H1 (cell line): Measurements from ENCODE around the gene RBP5. TPM values are rescaled to one million over a fixed set of nuclear protein-coding genes. Genes with fewer than 3 reads are reported as not detected.

ENCODE experiments used
- CTCF ChIA-PET: fragments of 300-600 bp; sonication (Branson Sonifier 250); formaldehyde crosslinking; loops from one replicate; lab custom pipeline; 2021; ENCODE audit not compliant: partially characterized antibody; lab: Charles Lee
- POLR2A ChIA-PET: fragments of 300-600 bp; sonication (Branson Sonifier 250); formaldehyde crosslinking; loops from one replicate; lab custom pipeline; 2021; ENCODE audit warnings: inconsistent platforms; ENCODE audit not compliant: partially characterized antibody; lab: Charles Lee
- DNase-seq, 2 experiments: peaks; one replicate each; pipeline versions ENCODE4 v3.0.0 to v3.0.0-alpha.2; 2010 to 2022; ENCODE audit warnings: low spot score in 2 of 2, low read depth in 1 of 2, mixed read lengths in 1 of 2
- FAIRE-seq: peaks from 2 replicates; lab custom pipeline; 2011; peaks lifted over from hg19 to GRCh38; lab: Jason Lieb, UNC
- H2AFZ ChIP-seq: 2 replicates; pipeline ENCODE4 v1.8.1; 2012; ENCODE audit warnings: low read length, inconsistent platforms
- H2AK5ac ChIP-seq: 2 replicates; pipeline ENCODE4 v1.6.1; 2013; ENCODE audit warnings: low read depth, low read length
- H2BK120ac ChIP-seq: replicated peaks from 2 replicates; pipeline ENCODE3; 2013; ENCODE audit warnings: low read depth, low read length, inconsistent platforms
- H2BK12ac ChIP-seq: 2 replicates; pipeline ENCODE4 v1.6.1; 2013; ENCODE audit warnings: low read depth, low read length
- H2BK15ac ChIP-seq: 2 replicates; pipeline ENCODE4 v1.6.1; 2013; ENCODE audit warnings: low read length
- H2BK20ac ChIP-seq: 2 replicates; pipeline ENCODE4 v1.6.1; 2013; ENCODE audit warnings: low read length
- H2BK5ac ChIP-seq: 2 replicates; pipeline ENCODE4 v1.6.1; 2013; ENCODE audit warnings: low read depth, low read length
- H3K14ac ChIP-seq: 2 replicates; pipeline ENCODE4 v1.6.1; 2013; ENCODE audit warnings: inconsistent platforms; ENCODE audit not compliant: insufficient read length
- H3K18ac ChIP-seq: 2 replicates; pipeline ENCODE4 v1.6.1; 2013; ENCODE audit warnings: low read length; ENCODE audit errors: extremely low read depth
- H3K23ac ChIP-seq: 2 replicates; pipeline ENCODE4 v1.6.1; 2013; ENCODE audit warnings: inconsistent platforms; ENCODE audit not compliant: insufficient read length
- H3K23me2 ChIP-seq: 2 replicates; pipeline ENCODE4 v1.6.1; 2013; ENCODE audit warnings: low read depth, low read length
- H3K27ac ChIP-seq: 2 replicates; pipeline ENCODE4 v1.6.1; 2011; ENCODE audit warnings: low read depth, low read length, inconsistent platforms
- H3K27me3 ChIP-seq, 4 experiments: replicated peaks in 1 of 4; 1 replicate in 1 of 4; 2 replicates in 3 of 4; pipeline versions ENCODE4 v1.6.1 to v1.8.1; 2011 to 2013; ENCODE audit warnings: low read length in 3 of 4, mild to moderate bottlenecking in 3 of 4, inconsistent platforms in 2 of 4, mixed read lengths in 2 of 4, moderate library complexity in 1 of 4; ENCODE audit not compliant: control insufficient read depth in 3 of 4, insufficient read depth in 3 of 4; ENCODE audit errors: extremely low read depth in 1 of 4
- H3K36me3 ChIP-seq, 4 experiments: 2 replicates each; pipeline versions ENCODE4 v1.6.1 to v1.8.1; 2011 to 2013; ENCODE audit warnings: mild to moderate bottlenecking in 4 of 4, low read length in 3 of 4, moderate library complexity in 2 of 4, control low read depth in 1 of 4, inconsistent platforms in 1 of 4; ENCODE audit not compliant: insufficient read depth in 4 of 4, control insufficient read depth in 2 of 4
- H3K4ac ChIP-seq: replicated peaks from 2 replicates; pipeline ENCODE3; 2013; ENCODE audit warnings: low read length, low read depth, mixed read lengths, inconsistent platforms; ENCODE audit not compliant: insufficient read length
- H3K4me1 ChIP-seq, 4 experiments: replicated peaks in 1 of 4; 1 replicate in 1 of 4; 2 replicates in 3 of 4; pipeline versions ENCODE4 v1.6.1 to v1.8.1; 2011 to 2013; ENCODE audit warnings: low read length in 3 of 4, inconsistent platforms in 2 of 4, mixed read lengths in 1 of 4; ENCODE audit not compliant: insufficient read depth in 4 of 4, control insufficient read depth in 3 of 4
- H3K4me2 ChIP-seq, 2 experiments: 2 replicates each; pipeline versions ENCODE4 v1.6.1 to v1.8.1; 2011 to 2013; ENCODE audit warnings: low read depth in 2 of 2, low read length in 2 of 2, control low read depth in 1 of 2, inconsistent platforms in 1 of 2, mild to moderate bottlenecking in 1 of 2; ENCODE audit not compliant: insufficient read depth in 1 of 2
- H3K4me3 ChIP-seq, 4 experiments: fragments of 200-600, 300-600 bp in 1 of 4; sonication (generic), shearing (Covaris generic), sonication (Bioruptor Twin) in 1 of 4; 2 replicates each; pipeline versions ENCODE4 v1.5.1 to v1.8.1; 2011 to 2016; ENCODE audit warnings: low read length in 4 of 4, low read depth in 3 of 4, control low read depth in 2 of 4, inconsistent platforms in 2 of 4, mild to moderate bottlenecking in 2 of 4, mixed read lengths in 1 of 4, moderate library complexity in 1 of 4; ENCODE audit not compliant: insufficient read depth in 2 of 4; ENCODE audit errors: extremely low read depth in 1 of 4
- H3K56ac ChIP-seq: replicated peaks from 2 replicates; pipeline ENCODE3; 2013; ENCODE audit warnings: low read depth, mild to moderate bottlenecking, mixed read lengths, low read length, inconsistent platforms; ENCODE audit not compliant: insufficient read length
- H3K79me1 ChIP-seq: 2 replicates; pipeline ENCODE4 v1.6.1; 2013; ENCODE audit warnings: low read depth, low read length, control low read depth
- H3K79me2 ChIP-seq, 2 experiments: 2 replicates each; pipeline versions ENCODE4 v1.6.1 to v1.8.1; 2012 to 2013; ENCODE audit warnings: low read length in 2 of 2, mild to moderate bottlenecking in 2 of 2, inconsistent platforms in 1 of 2; ENCODE audit not compliant: insufficient read depth in 2 of 2, control insufficient read depth in 1 of 2
- H3K9ac ChIP-seq, 4 experiments: replicated peaks in 1 of 4; 1 replicate in 1 of 4; 2 replicates in 3 of 4; pipeline versions ENCODE4 v1.6.1 to v1.8.1; 2011 to 2013; ENCODE audit warnings: low read depth in 3 of 4, low read length in 3 of 4, control low read depth in 2 of 4, mild to moderate bottlenecking in 2 of 4, moderate library complexity in 2 of 4, inconsistent platforms in 1 of 4; ENCODE audit errors: extremely low read depth in 1 of 4
- H3K9me3 ChIP-seq, 2 experiments: 2 replicates each; pipeline versions ENCODE4 v1.6.1 to v1.8.1; 2012 to 2013; ENCODE audit warnings: mild to moderate bottlenecking in 2 of 2, moderate library complexity in 2 of 2, control low read depth in 1 of 2, inconsistent platforms in 1 of 2, low read depth in 1 of 2, low read length in 1 of 2, mixed read lengths in 1 of 2; ENCODE audit not compliant: insufficient read depth in 2 of 2
- H4K20me1 ChIP-seq, 2 experiments: replicated peaks in 1 of 2; 2 replicates each; pipeline versions ENCODE3 to v1.8.1; 2011 to 2013; ENCODE audit warnings: inconsistent platforms in 2 of 2, low read length in 2 of 2, mild to moderate bottlenecking in 1 of 2; ENCODE audit not compliant: insufficient read depth in 2 of 2, control insufficient read depth in 1 of 2
- H4K5ac ChIP-seq: 2 replicates; pipeline ENCODE4 v1.6.1; 2013; ENCODE audit warnings: low read length, low read depth, mixed read lengths, inconsistent platforms; ENCODE audit not compliant: insufficient read length
- H4K8ac ChIP-seq: 2 replicates; pipeline ENCODE4 v1.8.0; 2013; ENCODE audit warnings: mild to moderate bottlenecking, moderate library complexity, low read length, inconsistent platforms; ENCODE audit not compliant: insufficient read depth; ENCODE audit errors: extremely low read depth
- H4K91ac ChIP-seq: replicated peaks from 2 replicates; pipeline ENCODE3; 2013; ENCODE audit warnings: low read length, mixed read lengths, inconsistent platforms; ENCODE audit not compliant: insufficient read length
- RBBP5 ChIP-seq: IDR thresholded peaks from 2 replicates; pipeline ENCODE4 v1.7.1; 2012; ENCODE audit warnings: low read depth, mild to moderate bottlenecking, inconsistent platforms, low read length, moderate library complexity, borderline replicate concordance
- WGBS, 2 experiments: shearing (Covaris generic) in 1 of 2; methylation state at CpG; one replicate each; pipeline versions ENCODE4 v1.1.6 to v1.1.7; 2013 to 2015; ENCODE audit warnings: low lambda C conversion rate in 2 of 2, mixed read lengths in 2 of 2, inconsistent platforms in 1 of 2, low coverage in 1 of 2, missing lambda C conversion rate in 1 of 2; ENCODE audit not compliant: insufficient replicate concordance in 2 of 2, insufficient coverage in 1 of 2, insufficient read length in 1 of 2; ENCODE audit errors: extremely low coverage in 1 of 2, missing lambda C conversion rate in 1 of 2; 5-methylcytosine and 5-hydroxymethylcytosine counted together
- polyA plus RNA-seq, 7 experiments: library from polyadenylated mRNA; depleted of rRNA in 3 of 7; stranded (reverse) in 5 of 7; unstranded in 2 of 7; fragments of >200 nt in 5 of 7; fragments of 200-250 nt in 2 of 7; gene quantifications; 1 replicate in 5 of 7; 2 replicates in 1 of 7; 4 replicates in 1 of 7; pipeline versions ENCODE4 v1.2.1 to v1.2.3, GENCODE V29; 2011 to 2013; ENCODE audit warnings: missing spikeins in 2 of 7, mixed read lengths in 2 of 7
- total RNA-seq: library from RNA; stranded (reverse); fragmentation: NEBNext Ultra II Directional; extraction: Animal tissue kit (Norgen Biotek cat#: 25700); gene quantifications from 2 replicates; pipeline ENCODE4 v1.2.1, GENCODE V29; 2021

The RBP5 gene
- total and polyA plus RNA-seq, 2 of the 8 experiments (the other 6 are each of a cell fraction or from before 2014, with no cell fraction given), result 1.2 to 1.9 TPM

DNA sequence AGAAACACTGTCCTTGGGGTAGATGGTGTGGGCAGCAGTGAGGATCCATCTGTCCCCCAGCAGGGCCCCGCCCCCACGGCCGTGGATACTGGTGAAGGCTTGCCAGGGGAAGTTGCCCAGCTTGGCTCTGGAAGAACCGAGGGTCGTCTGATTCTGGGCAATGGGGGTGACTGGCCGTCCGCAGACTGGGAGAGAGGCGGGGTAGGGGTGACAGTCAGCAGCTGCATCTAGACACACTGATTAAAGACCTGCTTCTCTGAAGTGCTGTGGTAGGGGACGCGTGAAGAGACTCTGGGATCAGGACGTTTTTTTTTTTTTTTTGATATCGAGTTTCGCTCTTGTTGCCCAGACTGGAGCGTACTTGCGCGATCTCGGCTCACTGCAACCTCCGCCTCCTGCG lies 31.7 kb downstream of the RBP5 start:
- no peaks in the 10 kb centered on the region; the same call in 1 of the 2 replicates for H3K79me1 ChIP-seq
- no peak overlapping the region for H4K8ac ChIP-seq
- no peak overlapping the region for H3K23ac ChIP-seq
- 90% methylated on average over 18 of the region's 19 CpGs; no CpG with 5 or more reads in 1 of the 2 experiments for WGBS, 2 experiments
- no peak overlapping the region for H2AFZ ChIP-seq
- H3K4me2 ChIP-seq, result no peak overlapping the region
- ChIA-PET CTCF (interaction anchor here (0.8 to 2.2 kb wide), 6 partner anchors 11 to 128 kb away, joined by 3 to 17 read pairs (median 5); partner anchors contain the start of gene C1RL), POLR2A (interaction anchor here (0.7 to 5.6 kb wide), 9 partner anchors 8 to 1815 kb away, joined by 3 to 42 read pairs (median 3); partner anchors contain the start of genes C12orf57, C1RL, C1S and RNU7-1)
- H4K5ac ChIP-seq, result no peak overlapping the region
- no peaks in the 10 kb centered on the region for H3K79me2 ChIP-seq
- H3K9me3 ChIP-seq, result no peaks in the 10 kb centered on the region
- peaks cover 1% of the 10 kb centered on the region; the same call in 1 of the 2 replicates for H3K23me2 ChIP-seq
- peaks cover 0 to 11% (median 2%) of the 10 kb centered on the region in 4 experiments; a peak in 3 of 8 replicates for H3K36me3 ChIP-seq
- H3K18ac ChIP-seq, result no peak overlapping the region
- FAIRE-seq (no peak), DNase-seq (no peak)
- H4K20me1 ChIP-seq, result peaks cover 0 to 5% of the 10 kb centered on the region in 2 experiments
- TF ChIP-seq RBBP5, result no peak
- H2BK20ac ChIP-seq, result no peak overlapping the region
- no peak overlapping the region for H2BK12ac ChIP-seq
- no peak overlapping the region for H3K4ac ChIP-seq
- H3K56ac ChIP-seq, result no peak overlapping the region
- H3K27ac ChIP-seq, result no peak overlapping the region
- H2AK5ac ChIP-seq, result no peak overlapping the region
- H4K91ac ChIP-seq, result no peak overlapping the region
- no peak overlapping the region for H3K4me3 ChIP-seq
- no peak overlapping the region for H3K9ac ChIP-seq
- peaks cover 0 to 5% (median 3%) of the 10 kb centered on the region in 4 experiments; a peak in 6 of 7 replicates for H3K4me1 ChIP-seq
- H3K27me3 ChIP-seq, result no peaks in the 10 kb centered on the region
- H2BK15ac ChIP-seq, result no peak overlapping the region
- no peak overlapping the region for H3K14ac ChIP-seq
- H2BK120ac ChIP-seq, result no peak overlapping the region
- 0 out of 2 replicates have a peak overlapping the region, but pooled peaks have one; percentile 24 for H2BK5ac ChIP-seq
